Neural crest cell (in vitro differentiated cells): ENCODE results near the gene RPL18A. TPM values are rescaled to one million over a fixed set of nuclear protein-coding genes. Genes with fewer than 3 reads are reported as not detected.

ENCODE experiments used
- DNase-seq: peaks from one replicate; pipeline ENCODE4 v3.0.0; 2021; ENCODE audit warnings: low read depth, mixed read lengths, low spot score
- H3K27ac Mint-ChIP-seq: one replicate; pipeline ENCODE4 v1.8.0; 2021; ENCODE audit warnings: mild to moderate bottlenecking, mixed read lengths; ENCODE audit not compliant: unreplicated experiment
- H3K27me3 Mint-ChIP-seq: 2 replicates; pipeline ENCODE4 v1.8.0; 2021; ENCODE audit warnings: low read depth, mild to moderate bottlenecking, mixed read lengths
- H3K36me3 Mint-ChIP-seq: 2 replicates; pipeline ENCODE4 v1.8.0; 2021; ENCODE audit warnings: low read depth, mild to moderate bottlenecking, mixed read lengths
- H3K4me1 Mint-ChIP-seq: 2 replicates; pipeline ENCODE4 v1.8.0; 2021; ENCODE audit warnings: mixed read lengths
- H3K4me3 Mint-ChIP-seq: one replicate; pipeline ENCODE4 v1.8.0; 2021; ENCODE audit warnings: mild to moderate bottlenecking, mixed read lengths
- H3K9me3 Mint-ChIP-seq: 2 replicates; pipeline ENCODE4 v1.8.0; 2021; ENCODE audit warnings: mixed read lengths
- CTCF ChIP-seq: fragments of 200-600 bp; sonication (generic); conservative IDR thresholded peaks from 2 replicates; pipeline ENCODE4 v1.5.0; 2021; ENCODE audit warnings: antibody characterized with exemption, mild to moderate bottlenecking
- total RNA-seq: library from RNA; stranded (reverse); gene quantifications from 2 replicates; pipeline ENCODE4 v1.2.1, GENCODE V29; 2021

RPL18A gene
- total RNA-seq, 1 donor from 2014 or later: 2,184 TPM

GRCh38 chr19:17861542-17862402, 2.1 kb downstream of the RPL18A start:
- H3K4me1 Mint-ChIP-seq: peaks cover 28% of the 10 kb centered on the region
- peaks cover 25% of the 10 kb centered on the region for H3K27me3 Mint-ChIP-seq
- peaks cover 29% of the 10 kb centered on the region for H3K36me3 Mint-ChIP-seq
- H3K27ac Mint-ChIP-seq: no peak overlapping the region
- no peak for TF ChIP-seq CTCF
- no peak for DNase-seq
- peak overlapping the region; percentile 96 for H3K4me3 Mint-ChIP-seq
- H3K9me3 Mint-ChIP-seq: no peaks in the 10 kb centered on the region

GRCh38 chr19:17862711-17863519, 3.2 kb downstream of the RPL18A start:
- no peaks in the 10 kb centered on the region for H3K9me3 Mint-ChIP-seq
- peaks cover 29% of the 10 kb centered on the region for H3K36me3 Mint-ChIP-seq
- TF ChIP-seq CTCF: no peak
- no peak for DNase-seq
- H3K27me3 Mint-ChIP-seq: peaks cover 35% of the 10 kb centered on the region
- peaks cover 28% of the 10 kb centered on the region for H3K4me1 Mint-ChIP-seq
- peak overlapping the region; percentile 72 for H3K4me3 Mint-ChIP-seq
- no peak overlapping the region for H3K27ac Mint-ChIP-seq

GRCh38 chr19:17863520-17864182, 3.9 kb downstream of the RPL18A start:
- DNase-seq: no peak
- Mint-ChIP-seq H3K27me3 (peaks cover 43% of the 10 kb centered on the region), H3K9me3 (no peaks in the 10 kb centered on the region), H3K4me1 (peaks cover 28% of the 10 kb centered on the region), H3K4me3 (peak overlapping the region; percentile 72), H3K27ac (no peak overlapping the region), H3K36me3 (peaks cover 29% of the 10 kb centered on the region)
- no peak for TF ChIP-seq CTCF

- no peak overlapping the region for H3K27ac Mint-ChIP-seq
- H3K9me3 Mint-ChIP-seq: no peaks in the 10 kb centered on the region
- H3K4me3 Mint-ChIP-seq: peak overlapping the region; percentile 83
- peaks cover 12% of the 10 kb centered on the region for H3K4me1 Mint-ChIP-seq
- no peak for DNase-seq
- no peak for TF ChIP-seq CTCF
- H3K27me3 Mint-ChIP-seq: peaks cover 58% of the 10 kb centered on the region
- peaks cover 22% of the 10 kb centered on the region for H3K36me3 Mint-ChIP-seq
These were observed 5.9 kb downstream of the RPL18A start for GRCh38 chr19:17865364-17866311.
